H4 (cell line): Measurements from ENCODE around the gene HDGFL2. TPM values are rescaled to one million over a fixed set of nuclear protein-coding genes. Genes with fewer than 3 reads are reported as not detected.

Experiments
- DNase-seq: peaks from one replicate; pipeline ENCODE4 v3.0.0-alpha.2; 2015; ENCODE audit warnings: low spot score
- total RNA-seq: library from RNA; depleted of rRNA; stranded (reverse); fragments of >200 nt; shearing (Covaris generic); gene quantifications from 2 replicates; pipeline ENCODE4 v1.2.3, GENCODE V29; 2014

HDGFL2 gene
- total RNA-seq, 1 experiment from 2014 or later = 22.0 TPM

DNA sequence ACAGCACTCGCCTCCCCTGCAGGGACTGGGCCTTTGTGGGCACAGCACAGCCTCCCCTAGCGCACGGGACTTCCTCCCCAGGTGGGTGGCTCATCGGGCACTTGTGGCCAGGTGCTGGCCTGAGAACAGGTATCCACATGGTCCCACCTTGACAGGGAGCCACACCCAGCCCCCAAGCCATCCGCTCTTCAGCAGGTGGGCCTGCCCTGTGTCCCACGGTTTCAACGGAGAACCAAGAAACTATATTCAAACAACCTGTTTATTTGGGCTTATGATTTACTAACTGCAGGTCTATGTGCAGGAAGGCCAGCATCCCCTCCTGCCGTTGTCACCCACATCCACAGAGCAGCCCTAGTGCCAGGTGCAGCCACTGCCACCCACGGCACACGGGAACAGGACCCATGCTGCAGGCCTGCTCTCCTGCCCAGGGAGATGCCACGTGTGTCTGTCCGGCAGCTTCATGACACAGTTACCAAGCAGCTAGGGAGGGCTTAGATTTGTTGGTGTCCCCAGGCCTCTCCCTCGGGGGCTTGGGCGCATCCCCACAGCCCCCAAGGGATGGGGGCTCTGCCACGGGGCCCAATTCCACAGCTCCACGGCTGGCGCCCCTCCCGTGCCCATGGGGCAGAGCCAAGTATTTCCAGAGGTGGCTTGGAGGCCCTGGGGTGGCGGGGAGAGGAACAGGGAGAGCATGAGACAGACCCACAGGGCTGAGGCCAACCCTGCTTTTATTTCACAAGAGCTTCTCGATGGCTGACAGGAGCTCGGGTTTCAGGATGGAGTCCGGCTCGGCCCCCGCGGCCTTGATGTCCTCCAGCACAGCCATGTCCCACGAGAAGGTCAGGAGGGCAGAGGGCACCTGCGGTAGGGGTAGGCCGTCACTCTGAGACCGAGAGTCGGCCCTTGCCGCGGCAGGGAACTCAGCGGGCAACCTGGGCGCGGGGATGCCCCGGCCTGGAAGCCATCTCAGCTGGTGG is 27.0 kb upstream of the HDGFL2 start:
- DNase-seq = no peak

DNA sequence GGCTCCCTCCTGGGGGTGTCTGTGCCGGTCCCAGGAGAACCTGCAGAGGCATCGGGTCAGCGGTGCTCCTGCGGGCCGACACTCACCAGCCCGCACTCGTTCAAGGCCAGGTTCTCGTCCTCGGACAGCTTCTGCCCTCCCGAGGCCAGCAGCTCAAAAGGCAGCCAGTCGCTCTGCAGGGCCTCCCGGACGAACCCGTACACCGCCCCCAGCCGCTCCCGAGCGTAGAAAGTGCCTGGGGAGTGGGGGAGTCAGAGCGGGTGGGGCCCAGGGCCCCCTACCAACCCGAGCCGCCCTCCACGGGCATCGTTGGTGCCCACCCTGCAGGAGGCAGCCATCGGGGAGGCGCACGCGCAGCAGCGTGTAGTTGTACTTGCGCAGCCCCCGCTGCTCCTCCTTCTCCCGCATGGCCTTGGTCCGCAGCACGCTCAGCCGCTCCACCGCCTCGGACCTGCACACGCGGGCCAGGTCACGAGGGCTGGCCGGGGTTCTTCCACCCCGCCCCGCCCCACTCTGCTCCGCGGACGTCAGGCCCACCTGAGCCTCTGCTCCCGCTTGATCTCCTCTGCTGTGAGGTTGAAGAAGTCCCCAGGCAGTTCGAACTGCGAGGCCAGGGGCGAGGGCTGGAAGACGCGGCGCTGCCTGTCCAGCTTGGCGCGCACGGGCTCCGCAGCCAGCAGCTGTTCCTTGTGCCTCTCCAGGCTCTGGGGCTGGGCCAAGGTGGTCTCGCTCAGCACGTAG is 26.0 kb upstream of the HDGFL2 start:
- DNase-seq = no peak

DNA sequence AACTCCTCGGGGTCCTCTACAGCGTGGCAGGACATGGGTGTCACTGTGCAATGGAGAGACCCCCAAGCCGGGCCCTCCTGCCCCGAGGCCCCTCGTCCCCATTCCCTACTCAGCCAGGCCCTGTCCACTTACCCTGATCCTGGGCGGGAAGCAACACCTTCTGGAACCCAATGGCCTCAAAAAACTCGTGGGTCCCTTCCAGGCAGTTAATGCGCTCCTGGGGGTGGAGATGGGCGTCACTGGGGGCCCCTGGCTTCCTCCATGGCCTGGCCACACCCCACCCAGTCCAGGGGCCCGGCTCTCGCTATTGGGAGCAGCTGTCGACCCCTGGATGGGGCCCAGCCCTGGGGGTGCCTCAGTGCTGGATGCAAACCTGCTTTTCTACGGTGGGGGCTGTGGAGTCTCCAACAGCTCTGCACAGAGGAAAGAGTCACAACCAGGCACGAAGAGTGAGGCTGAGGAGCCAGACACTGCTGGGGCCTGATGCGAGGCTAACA is 25.3 kb upstream of the HDGFL2 start:
- DNase-seq = no peak

DNA sequence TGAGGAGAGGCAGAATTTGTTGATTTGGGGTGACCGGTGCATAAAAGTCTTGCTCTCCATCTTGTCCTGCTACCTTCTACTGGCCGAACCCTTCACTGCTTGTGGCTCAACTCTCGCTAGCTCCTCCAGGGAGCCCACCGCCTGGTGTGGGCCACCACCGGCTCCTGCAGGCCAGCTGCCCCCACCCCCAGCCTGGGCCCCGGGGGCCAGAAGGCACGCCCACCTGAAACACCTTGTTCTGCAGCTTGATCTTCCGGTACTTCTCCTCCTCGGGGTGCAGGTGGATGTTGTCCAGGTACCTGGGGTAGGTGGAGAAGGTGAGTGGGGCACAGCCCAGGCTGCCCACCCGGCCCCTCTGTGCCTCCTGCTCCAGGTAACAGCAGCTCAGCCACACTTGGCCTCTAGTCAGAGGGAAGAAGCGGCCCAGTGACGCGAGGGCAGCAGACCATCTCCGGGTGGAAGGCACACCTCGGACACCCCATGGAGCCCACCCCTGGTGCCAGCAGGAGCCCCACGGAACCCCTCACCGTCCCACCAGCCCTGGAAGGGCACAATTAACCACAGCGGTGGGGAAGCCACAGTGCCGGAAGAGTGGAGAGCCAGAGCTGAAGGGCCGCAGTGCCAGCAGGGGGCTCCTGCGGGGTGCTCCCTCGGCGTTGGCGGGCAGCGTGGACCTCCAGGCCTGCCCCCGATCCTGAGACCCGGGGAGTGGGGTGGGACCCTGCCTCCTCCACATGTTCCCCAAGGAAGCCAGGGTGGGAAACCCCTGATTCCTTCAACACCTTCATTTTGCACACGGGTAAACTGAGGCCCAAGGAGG is 24.6 kb upstream of the HDGFL2 start:
- DNase-seq = no peak

DNA sequence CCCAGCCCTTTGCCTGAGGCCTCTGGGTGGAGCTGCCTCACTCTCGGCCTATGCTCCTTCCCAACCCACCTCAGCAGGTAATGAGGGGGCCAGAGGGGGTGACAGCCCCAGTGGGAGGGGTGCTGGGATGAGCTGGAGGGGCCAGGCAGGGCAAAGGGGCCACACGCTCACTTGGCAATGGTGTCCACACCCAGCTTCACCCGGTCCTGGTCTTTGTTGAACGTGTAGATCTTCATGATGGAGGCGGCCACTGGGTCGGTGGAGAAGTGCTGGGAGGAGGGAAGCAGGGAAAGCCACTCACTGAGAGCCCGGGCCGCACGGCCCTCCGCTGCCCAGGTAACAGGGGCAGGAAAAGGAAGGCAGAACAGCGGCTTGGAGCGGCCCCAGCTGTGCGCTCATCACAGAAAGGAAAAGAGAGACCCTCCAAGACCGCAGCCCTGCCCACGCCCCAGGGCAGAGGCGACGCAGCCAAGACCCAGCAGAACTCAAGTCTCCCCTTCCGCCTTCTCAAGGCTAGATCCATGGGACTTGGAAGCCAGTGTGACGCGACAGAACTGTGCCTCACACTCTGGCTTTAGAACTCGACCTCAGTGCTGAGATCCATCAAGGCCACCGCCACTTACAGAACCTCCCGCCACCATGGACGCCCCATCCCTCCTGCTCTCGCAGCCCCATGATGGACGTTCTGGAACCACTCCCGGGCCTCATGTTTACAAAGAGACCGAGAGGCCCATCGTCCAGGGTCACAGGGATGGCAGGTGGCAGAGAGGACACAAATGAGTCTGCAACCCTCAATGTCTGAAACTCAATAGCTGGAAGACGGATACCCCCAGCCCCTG is 23.7 kb upstream of the HDGFL2 start:
- DNase-seq = no peak

DNA sequence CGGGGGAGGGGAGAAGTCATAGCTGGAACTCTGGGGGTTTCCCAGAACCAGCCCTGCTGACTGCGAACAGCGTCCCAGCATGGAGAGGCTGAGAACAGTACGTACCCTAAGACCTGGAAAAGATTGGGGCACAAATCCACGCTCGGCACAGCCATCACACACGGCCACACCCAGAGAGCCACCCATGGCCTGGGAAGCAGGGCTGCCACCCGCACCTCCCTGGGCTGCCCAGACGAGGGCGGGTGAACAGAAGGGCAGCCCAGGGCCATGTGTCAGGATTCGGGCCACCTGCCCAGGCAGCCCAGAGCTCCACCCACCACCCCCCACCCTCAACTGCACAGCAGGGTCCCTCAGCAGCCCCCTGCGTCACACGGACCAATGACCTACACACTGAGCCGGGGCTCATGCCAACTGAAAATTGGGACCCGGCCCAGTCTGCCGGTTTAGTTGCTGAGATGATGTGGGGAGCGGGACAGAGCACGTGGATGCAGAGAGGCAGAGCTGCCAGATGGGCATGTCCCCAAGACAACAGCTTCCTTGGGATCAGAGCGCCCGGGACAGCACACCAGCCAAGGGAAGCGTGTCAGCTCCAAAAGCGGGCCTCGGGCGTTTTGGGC is 23.0 kb upstream of the HDGFL2 start:
- no peak for DNase-seq

DNA sequence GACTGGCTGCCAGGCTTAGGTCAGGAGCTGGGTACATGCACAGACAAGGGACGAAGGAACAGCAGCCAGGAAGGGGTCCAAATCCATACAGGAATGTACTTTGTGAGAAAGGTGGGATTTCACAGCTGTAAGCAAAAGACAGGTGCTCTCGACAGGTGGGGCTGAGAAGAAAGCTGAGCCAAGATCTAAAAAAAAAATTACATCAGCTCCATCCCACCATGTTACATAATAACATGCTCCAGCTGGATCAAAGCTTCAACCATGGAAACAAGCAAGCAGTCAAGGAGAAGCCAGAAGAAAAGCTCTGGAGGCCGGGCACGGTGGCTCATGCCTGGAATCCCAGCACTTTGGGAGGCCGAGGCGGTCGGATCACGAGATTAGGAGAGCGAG is 22.5 kb upstream of the HDGFL2 start:
- DNase-seq = no peak

DNA sequence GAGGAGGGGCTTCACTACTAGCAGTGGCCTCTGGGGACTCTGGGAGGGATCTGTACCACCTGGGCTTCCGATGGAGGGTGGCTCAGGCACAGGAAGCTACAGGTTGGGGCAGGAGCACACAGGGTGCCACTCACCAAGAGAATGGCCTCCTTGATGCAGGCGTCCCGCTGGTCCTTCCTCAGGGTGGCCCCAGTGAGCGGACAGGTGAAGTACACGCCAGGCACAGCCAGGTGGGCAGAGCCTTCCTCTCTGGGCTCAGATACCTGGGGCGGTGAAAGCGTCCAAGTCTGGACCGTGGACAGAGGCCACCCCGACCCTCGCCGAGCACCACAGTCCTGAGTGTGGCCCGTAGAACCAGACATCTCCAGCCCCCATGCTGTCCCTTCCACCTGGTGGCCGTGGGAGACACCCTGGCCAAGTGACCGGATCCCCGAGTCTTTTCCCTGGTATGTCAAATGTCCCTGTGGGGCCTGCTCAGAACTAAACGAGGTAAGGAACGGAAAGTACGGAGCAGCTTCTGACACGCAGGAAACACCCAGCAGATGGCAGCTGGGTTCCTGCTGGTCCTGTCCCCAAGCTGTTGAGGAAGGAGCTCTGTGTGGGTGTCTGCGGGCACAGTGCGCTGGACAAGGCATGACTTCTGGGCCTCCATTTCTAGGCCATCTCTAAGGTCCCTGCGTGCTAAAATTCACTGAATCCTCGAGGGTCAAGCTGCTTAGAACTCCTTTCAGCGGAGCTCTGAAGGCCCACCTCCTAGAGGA is 19.7 kb upstream of the HDGFL2 start:
- no peak for DNase-seq

DNA sequence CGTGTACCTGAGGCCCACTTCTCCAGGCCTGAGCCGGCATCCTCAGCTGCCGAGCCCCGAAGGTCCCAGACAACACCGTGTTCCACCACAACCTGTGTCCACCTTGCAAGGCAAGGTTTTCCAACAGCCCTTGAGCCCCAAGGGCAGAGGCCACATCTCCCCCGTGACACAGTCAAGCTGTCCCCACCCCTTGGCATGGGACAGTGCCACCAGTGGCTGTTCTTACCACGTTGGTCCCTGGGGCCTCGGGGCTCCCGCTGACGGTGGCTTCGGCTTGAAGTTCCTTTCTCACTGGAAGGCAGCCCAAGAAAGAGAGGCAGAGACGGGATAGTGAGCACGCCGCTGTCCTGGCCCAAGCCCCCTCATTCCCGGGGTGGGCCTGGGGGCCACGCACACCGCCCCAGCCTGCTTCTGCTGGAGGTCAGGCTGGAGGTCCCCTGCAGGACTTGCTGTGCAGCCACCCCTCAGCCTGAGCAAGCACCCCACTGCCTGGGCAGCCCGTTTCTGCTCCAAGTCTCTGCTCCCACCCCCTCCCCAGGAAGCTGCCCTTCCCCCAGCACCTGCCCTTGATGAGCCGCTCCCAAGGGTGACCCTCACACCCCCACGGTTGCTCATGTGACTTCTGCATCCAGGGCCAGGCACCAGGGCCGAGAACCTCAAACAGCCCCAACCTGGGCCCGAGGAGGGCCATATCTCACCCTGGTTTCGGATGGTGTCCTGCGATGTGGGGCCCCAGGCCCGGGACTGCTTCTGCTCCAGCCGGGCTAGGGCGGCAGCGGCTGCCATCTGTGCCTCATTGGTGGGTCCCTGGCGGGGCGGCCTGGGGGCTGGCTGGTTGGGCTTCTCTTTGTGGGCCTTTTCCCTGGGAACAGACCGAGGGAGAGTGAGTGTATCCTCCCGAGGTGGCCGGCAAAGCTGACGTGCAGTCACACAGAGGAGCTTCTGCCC is 18.6 kb upstream of the HDGFL2 start:
- DNase-seq = no peak

DNA sequence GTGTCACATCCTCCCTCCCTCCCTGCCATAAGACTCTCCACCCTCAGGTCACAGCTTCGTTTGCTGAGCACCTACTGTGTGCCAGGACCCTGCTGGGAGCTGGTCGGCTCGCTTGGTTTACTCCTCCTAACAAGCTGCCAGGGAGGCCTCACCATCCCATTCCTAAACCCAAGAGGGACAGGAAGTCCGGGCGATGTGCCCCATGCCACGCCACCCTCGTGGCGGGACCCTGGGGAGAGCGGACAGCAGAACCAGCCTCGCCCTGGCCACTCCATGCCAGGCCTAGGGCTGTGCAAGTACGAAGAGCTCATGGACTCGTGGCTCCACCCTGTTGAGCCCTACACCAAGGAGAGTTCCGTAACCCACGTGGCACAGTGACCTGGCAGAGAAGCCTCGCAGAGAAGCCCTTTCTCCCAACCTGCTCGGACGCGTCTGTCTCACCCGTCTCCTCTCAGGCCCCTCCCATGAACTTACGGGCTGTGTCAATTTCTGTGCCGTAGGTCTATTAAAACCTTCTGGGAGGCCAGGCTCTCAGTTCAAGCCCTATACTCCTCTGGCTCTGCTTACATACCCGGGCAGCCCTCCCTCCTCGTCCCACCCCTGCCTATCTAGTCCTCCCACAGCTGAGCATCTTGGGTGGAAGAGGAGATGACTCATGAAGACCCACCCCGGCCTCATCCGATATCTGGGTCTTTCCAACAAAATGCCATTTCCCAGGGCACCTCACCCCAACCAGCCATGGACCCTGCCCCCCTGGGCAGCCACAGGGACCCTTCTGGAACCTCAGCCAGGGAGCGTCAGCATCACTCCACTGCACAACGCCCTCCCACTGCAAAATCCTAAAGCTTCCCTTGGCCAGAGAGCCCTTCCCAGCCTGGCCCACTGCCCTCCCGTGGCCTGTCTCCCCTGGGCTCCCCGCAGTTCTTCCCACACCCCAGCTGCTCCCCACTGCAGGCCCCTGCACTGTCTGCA is 17.1 kb upstream of the HDGFL2 start:
- DNase-seq = no peak

DNA sequence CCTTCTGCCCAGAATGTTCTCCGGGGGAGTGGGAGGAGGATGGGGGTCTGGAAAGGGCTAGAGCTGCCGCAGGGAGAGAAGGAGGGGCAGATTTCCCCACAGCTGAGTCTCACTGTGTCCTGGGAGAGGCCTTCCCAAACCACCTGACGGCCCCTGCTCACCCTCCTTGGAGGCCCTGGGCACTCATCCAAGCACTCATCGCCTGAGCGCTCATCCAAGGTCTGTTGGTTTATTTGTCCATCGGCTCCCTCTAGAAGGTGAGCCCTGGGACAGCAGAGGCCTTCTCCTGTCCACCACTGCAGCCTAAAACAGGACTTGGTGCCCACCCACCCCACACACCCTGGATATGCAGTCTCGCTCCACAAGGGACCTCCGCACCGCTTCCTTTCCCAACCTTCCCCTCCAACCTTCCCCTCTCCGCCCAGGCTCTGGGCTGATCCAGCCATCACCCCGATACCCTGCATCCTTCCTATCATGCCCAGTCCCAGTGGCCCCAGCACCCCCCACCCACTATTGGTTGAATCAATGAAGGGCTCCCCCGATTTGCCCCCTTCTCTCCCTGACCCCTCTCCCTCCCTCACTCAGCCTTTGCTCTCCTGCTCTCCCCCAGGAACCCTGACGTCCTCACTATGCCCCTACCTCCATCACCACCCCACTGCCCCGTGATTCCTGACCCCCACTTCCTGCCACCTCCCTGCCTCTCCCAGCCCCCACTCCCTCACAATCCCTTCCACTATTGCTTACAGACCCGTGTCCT is 16.2 kb upstream of the HDGFL2 start:
- no peak for DNase-seq

DNA sequence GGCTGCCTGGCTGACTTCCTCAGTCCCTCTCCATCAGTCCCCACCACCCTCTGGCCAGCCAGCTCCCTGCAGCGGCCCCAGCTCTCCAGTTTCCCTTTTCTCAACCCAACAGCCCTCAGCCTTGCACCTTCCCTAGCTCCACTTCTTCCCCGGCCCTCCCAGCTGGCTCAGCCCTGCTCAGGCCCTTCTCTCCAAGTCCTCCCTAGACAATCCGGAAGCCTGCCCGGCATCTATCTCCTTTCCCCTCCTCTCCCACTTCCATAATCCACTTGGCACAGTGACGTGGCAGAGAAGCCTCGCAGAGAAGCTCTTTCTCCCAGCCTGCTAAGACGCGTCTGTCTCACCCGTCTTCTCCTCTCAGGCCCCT is 15.6 kb upstream of the HDGFL2 start:
- no peak for DNase-seq

DNA sequence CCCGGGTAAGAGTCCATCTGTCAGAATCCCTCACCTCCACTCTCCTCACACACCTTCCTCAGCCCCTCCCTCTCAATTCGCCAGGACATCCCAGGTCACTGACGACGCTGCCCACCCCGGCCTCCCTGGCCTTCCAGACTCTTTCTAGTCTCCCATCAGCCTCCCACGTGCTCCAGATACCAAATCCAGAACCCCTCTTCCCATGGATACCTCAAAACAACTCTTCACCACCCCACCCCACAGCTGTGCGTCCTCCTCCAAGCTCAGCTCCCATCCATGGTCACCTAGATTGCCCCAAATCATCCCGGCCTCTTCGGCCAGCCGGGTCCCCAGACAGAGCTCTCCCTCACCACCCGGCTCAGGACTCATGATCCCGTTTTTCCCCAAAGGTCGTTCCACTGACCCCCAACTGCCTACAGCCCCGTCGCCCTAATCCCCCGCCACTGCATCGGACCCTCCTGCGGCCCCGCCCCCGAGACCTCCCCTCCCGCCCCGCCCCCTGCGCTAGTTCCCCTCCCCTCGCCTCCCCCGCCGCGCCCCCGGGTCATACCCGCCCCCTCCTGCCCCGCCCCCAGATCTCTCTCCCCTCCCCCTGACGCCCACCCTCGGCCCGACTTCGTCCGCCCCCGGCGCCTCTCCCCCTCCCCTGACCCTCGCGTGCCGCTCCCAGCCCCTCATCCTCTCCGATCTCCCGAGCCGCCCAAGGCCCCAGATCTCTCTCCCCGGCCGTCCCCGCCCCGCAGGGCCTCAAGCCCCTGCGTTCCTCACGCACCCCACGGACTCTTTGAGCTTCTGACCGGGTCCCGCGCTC is 15.0 kb upstream of the HDGFL2 start:
- no peak for DNase-seq

DNA sequence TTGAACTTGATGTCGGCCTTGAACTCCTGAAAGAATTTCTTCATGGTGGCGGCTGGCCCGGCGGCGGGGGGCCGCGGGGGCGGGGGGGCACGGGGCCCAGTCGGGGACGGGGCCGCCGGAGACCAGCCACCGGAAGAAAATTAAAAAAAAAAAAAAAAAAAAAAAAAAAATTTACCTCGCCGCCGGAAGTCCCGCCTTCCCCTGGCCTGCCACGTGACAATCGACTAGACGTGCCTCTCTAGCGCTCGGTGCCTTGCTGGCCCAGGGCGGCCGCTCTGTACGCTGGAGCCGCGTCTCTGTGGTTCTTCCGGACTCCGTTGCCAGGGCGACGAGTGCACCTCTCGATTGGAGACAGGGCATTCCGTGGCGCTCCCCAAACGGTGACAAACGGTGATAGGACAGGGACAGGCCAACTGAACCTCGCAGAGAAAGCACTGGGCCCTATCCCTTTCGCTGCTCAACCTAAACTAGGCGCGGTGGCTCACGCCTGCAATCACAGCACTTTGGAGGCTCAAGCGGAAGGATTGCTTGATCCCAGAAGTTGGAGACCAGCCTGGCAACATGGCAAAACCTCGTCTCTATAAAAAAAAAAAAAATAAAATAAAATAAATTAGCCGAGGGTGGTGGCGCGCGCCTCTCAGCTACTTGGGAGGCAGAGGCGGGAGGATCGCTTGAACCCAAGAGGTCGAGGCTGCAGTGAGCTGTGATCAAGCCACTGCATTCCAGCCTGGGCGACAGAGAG is 14.3 kb upstream of the HDGFL2 start, which contains the start of gene UBXN6:
Gene UBXN6 (minus strand): TSS at position 141 of the 742 bp plus-strand sequence. CDS start 97 bp downstream, at position 44.
- DNase-seq = peak; percentile 97
